PC-3 (cell line): Measurements from ENCODE around the gene CTSZ. TPM values are rescaled to one million over a fixed set of nuclear protein-coding genes. Genes with fewer than 3 reads are reported as not detected.
A peak's percentile ranks its signal among the peaks of the same experiment; 100 is the strongest.

ENCODE experiments used
- ATAC-seq: fragments of 200-7000 bp; cut with Tn5 transposase; 2 replicates; pipeline ENCODE4 v1.9.1; 2020; ENCODE audit warnings: mild to moderate bottlenecking, moderate library complexity
- BruUV-seq: library from RNA; stranded (reverse); fragments of 400-500 nt; replicated peaks from 2 replicates; lab custom pipeline; 2021; lab: Mats Ljungman, UMichigan
- CTCF ChIA-PET: fragments of 300-600 bp; sonication (Branson Sonifier 250); formaldehyde crosslinking; loops from one replicate; lab custom pipeline; 2022; ENCODE audit warnings: antibody characterized with exemption; lab: Charles Lee
- POLR2A ChIA-PET: fragments of 300-600 bp; sonication (Branson Sonifier 250); formaldehyde crosslinking; loops from one replicate; lab custom pipeline; 2022; ENCODE audit warnings: antibody characterized with exemption; ENCODE audit not compliant: unreplicated experiment; lab: Charles Lee
- DNase-seq: peaks from one replicate; pipeline ENCODE4 v3.0.0-alpha.2; 2015
- H2AFZ ChIP-seq: fragments of 300-600 bp; sonication (generic); 2 replicates; pipeline ENCODE4 v1.6.0; 2016; ENCODE audit warnings: antibody characterized with exemption, low read length
- H3F3A ChIP-seq: fragments of 300-600 bp; sonication (generic); one replicate; pipeline ENCODE4 v1.6.0; 2017; ENCODE audit warnings: antibody characterized with exemption, low read length, control low read depth, mild to moderate bottlenecking; ENCODE audit not compliant: unreplicated experiment
- H3K27ac ChIP-seq: fragments of 300-600 bp; sonication (generic); 2 replicates; pipeline ENCODE4 v1.5.1; 2016; ENCODE audit warnings: mild to moderate bottlenecking, low read length
- H3K27me3 ChIP-seq: fragments of 300-600 bp; sonication (generic); 2 replicates; pipeline ENCODE4 v1.6.1; 2016; ENCODE audit warnings: low read length, mixed read lengths
- H3K36me3 ChIP-seq: fragments of 300-600 bp; sonication (generic); 2 replicates; pipeline ENCODE4 v1.6.1; 2016; ENCODE audit warnings: low read depth, mixed run types, low read length, mixed read lengths
- H3K4me1 ChIP-seq: fragments of 300-600 bp; sonication (generic); 2 replicates; pipeline ENCODE4 v1.5.1; 2016; ENCODE audit warnings: low read length; ENCODE audit not compliant: insufficient read depth
- H3K4me2 ChIP-seq: fragments of 300-600 bp; sonication (generic); 2 replicates; pipeline ENCODE4 v1.6.0; 2016; ENCODE audit warnings: low read length
- H3K4me3 ChIP-seq: fragments of 300-600 bp; sonication (generic); 2 replicates; pipeline ENCODE4 v1.5.1; 2016; ENCODE audit warnings: mild to moderate bottlenecking, low read length, mixed read lengths
- H3K79me2 ChIP-seq: fragments of 300-600 bp; sonication (generic); 2 replicates; pipeline ENCODE4 v1.6.1; 2017; ENCODE audit warnings: low read length, mixed read lengths
- H3K9ac ChIP-seq: fragments of 300-600 bp; sonication (generic); 2 replicates; pipeline ENCODE4 v1.6.0; 2016; ENCODE audit warnings: mild to moderate bottlenecking, low read length
- H3K9me2 ChIP-seq: fragments of 300-600 bp; sonication (generic); replicated peaks from 2 replicates; pipeline ENCODE4 v1.6.1; 2016; ENCODE audit warnings: mixed run types, low read length, mixed read lengths
- H3K9me3 ChIP-seq: fragments of 300-600 bp; sonication (generic); 2 replicates; pipeline ENCODE4 v1.6.1; 2016; ENCODE audit warnings: low read length, mixed read lengths
- H4K20me1 ChIP-seq: fragments of 300-600 bp; sonication (generic); 2 replicates; pipeline ENCODE4 v1.6.1; 2016; ENCODE audit warnings: low read length, mixed read lengths
- CTCF ChIP-seq: fragments of 300-600 bp; sonication (generic); conservative IDR thresholded peaks from 2 replicates; pipeline ENCODE4 v1.5.1; 2017; ENCODE audit warnings: antibody characterized with exemption, low read depth, mild to moderate bottlenecking, low read length
- EZH2 ChIP-seq: fragments of 300-600 bp; sonication (generic); IDR thresholded peaks from one replicate; pipeline ENCODE4 v1.6.1; 2017; ENCODE audit warnings: antibody characterized with exemption, mild to moderate bottlenecking, low read length; ENCODE audit not compliant: unreplicated experiment
- EZH2phosphoT487 ChIP-seq: fragments of 300-600 bp; sonication (generic); IDR thresholded peaks from 2 replicates; pipeline ENCODE4 v1.6.1; 2018; ENCODE audit warnings: mild to moderate bottlenecking, antibody characterized with exemption, low read length, borderline replicate concordance
- intact Hi-C: fragments of 100-400 bp; cut with micrococcal nuclease; formaldehyde crosslinking; loops from 2 replicates; pipeline ENCODE4 v1.9.0; 2023
- total RNA-seq: library from RNA; depleted of rRNA; stranded (reverse); fragments of >200 nt; gene quantifications from 2 replicates; pipeline ENCODE4 v1.2.3, GENCODE V29; 2014

The CTSZ gene
- total RNA-seq, 1 experiment from 2014 or later: 191 TPM

- peaks cover 24% of the 10 kb centered on the region for H4K20me1 ChIP-seq
- H3K27me3 ChIP-seq: no peaks in the 10 kb centered on the region
- H2AFZ ChIP-seq: no peak overlapping the region
- ChIA-PET POLR2A (no interaction called here), CTCF (no interaction called here)
- ATAC-seq (no peak), DNase-seq (no peak)
- intact Hi-C loops: loop anchor here (5.0 kb wide), 2 partner anchors 45 to 90 kb away; no protein-coding TSS in a partner anchor
- no peak overlapping the region for H3K27ac ChIP-seq
- no peak for TF ChIP-seq CTCF
- TF ChIP-seq EZH2phosphoT487: no peak
- TF ChIP-seq EZH2: no peak
- H3K4me2 ChIP-seq: peak overlapping the region; percentile 84
- H3K4me1 ChIP-seq: peaks cover 7% of the 10 kb centered on the region; the same call in 1 of the 2 replicates
- no peaks in the 10 kb centered on the region for H3F3A ChIP-seq
- peaks cover 23% of the 10 kb centered on the region for H3K36me3 ChIP-seq
- peaks cover 62% of the 10 kb centered on the region for H3K79me2 ChIP-seq
- H3K9me3 ChIP-seq: no peaks in the 10 kb centered on the region
- H3K9me2 ChIP-seq: no peaks in the 10 kb centered on the region
- TSS peak; percentile 52 for BruUV-seq
- peak overlapping the region; percentile 76 for H3K4me3 ChIP-seq
- peak overlapping the region; percentile 83; the same call in 1 of the 2 replicates for H3K9ac ChIP-seq
These were observed 24.5 kb downstream of the CTSZ start for GRCh38 chr20:58982406-58983114.

- H3K4me1 ChIP-seq: peaks cover 7% of the 10 kb centered on the region; the same call in 1 of the 2 replicates
- peak; percentile 22 for ATAC-seq
- POLR2A ChIA-PET: no interaction called here
- H2AFZ ChIP-seq: peak overlapping the region; percentile 90
- H3K4me3 ChIP-seq: peak overlapping the region; percentile 76
- no peaks in the 10 kb centered on the region for H3K9me3 ChIP-seq
- CTCF ChIA-PET: interaction anchor here (0.6 kb wide), 1 partner anchor 13 kb away, joined by 3 read pairs; no protein-coding TSS in a partner anchor
- DNase-seq: peak; percentile 36
- H3K27ac ChIP-seq: no peak overlapping the region; the same call in 1 of the 2 replicates
- H4K20me1 ChIP-seq: peaks cover 22% of the 10 kb centered on the region
- peaks cover 54% of the 10 kb centered on the region for H3K79me2 ChIP-seq
- no TSS peak for BruUV-seq
- no peaks in the 10 kb centered on the region for H3K27me3 ChIP-seq
- TF ChIP-seq EZH2 (no peak), CTCF (no peak), EZH2phosphoT487 (no peak)
- H3F3A ChIP-seq: no peaks in the 10 kb centered on the region
- intact Hi-C loops: loop anchor here (1.0 to 5.0 kb wide), 3 partner anchors 46 to 89 kb away; partner anchors contain the start of gene PRELID3B
- peak overlapping the region; percentile 84 for H3K4me2 ChIP-seq
- peaks cover 15% of the 10 kb centered on the region; the same call in 1 of the 2 replicates for H3K36me3 ChIP-seq
- no peaks in the 10 kb centered on the region for H3K9me2 ChIP-seq
- peak overlapping the region; percentile 83 for H3K9ac ChIP-seq
These were observed 25.3 kb downstream of the CTSZ start for GRCh38 chr20:58981628-58982364.
